ENCODE data around the gene ACTG1.

DNA sequence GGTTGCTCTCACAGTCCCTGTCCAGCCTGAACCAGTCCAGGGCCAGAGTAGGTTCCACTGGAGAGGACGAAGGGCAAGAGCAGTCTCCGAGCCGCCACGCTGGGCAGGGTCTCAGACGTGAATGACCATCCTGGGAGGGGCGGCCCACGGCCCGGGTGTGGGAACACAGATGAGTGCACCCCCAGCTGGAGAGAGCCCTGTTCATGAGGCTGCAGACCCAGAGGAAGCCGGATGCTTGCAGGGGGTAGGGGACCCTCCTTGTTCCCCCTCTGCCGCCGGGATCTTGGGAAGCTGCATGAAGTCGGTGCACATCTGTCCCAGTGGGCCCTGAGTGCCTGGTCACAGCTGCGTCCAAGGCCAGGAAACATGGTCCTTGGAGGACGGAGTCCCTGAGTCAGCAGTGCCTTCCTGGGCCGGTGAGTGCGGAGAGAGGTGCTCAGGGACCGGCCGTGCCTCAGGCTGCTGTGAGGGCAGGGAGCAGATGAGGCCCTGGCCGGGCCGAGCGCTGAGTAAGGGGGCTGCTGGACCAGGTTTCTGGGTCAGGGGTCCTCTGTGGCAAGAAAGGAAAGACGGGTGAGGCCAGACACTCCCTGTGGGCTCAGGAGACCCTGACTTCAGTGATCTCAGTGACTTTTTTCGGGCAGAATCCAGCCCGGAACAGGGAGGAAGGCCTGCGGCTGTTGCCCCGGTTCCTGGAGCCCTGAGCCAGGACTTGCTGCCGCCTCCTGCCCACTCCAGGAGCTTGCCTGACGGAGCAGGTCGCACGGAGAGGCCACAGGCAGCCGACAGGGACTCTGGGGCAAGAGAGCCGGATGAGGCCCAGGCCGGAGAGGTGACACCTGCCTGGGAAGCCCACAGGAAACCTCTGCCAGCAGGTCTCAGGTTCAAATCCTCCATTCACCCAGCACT, 45.8 kb downstream of the ACTG1 start:
- TF ChIP-seq, protein P1, sequence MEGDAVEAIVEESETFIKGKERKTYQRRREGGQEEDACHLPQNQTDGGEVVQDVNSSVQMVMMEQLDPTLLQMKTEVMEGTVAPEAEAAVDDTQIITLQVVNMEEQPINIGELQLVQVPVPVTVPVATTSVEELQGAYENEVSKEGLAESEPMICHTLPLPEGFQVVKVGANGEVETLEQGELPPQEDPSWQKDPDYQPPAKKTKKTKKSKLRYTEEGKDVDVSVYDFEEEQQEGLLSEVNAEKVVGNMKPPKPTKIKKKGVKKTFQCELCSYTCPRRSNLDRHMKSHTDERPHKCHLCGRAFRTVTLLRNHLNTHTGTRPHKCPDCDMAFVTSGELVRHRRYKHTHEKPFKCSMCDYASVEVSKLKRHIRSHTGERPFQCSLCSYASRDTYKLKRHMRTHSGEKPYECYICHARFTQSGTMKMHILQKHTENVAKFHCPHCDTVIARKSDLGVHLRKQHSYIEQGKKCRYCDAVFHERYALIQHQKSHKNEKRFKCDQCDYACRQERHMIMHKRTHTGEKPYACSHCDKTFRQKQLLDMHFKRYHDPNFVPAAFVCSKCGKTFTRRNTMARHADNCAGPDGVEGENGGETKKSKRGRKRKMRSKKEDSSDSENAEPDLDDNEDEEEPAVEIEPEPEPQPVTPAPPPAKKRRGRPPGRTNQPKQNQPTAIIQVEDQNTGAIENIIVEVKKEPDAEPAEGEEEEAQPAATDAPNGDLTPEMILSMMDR (conservative IDR thresholded peaks at IDR 0.05 in 1 of 2, IDR thresholded peaks at IDR 0.05 in 1 of 2; ENCODE audit: extremely low read depth in 1 of 2, insufficient read depth in 1 of 2, low read depth in 1 of 2, low read length in 2 of 2) = no peak
- no peak for TF ChIP-seq EZH2 (IDR thresholded peaks at IDR 0.05; ENCODE audit: borderline replicate concordance, low read length)
